Right lung (tissue), 5 donors: ENCODE data around the gene REXO5. TPM values are rescaled to one million over a fixed set of nuclear protein-coding genes. Genes with fewer than 3 reads are reported as not detected.
"Not testable (repeated sequence)": the region's sequence is repeated elsewhere in the genome, so short reads cannot be mapped to it uniquely, and the experiment has no call there.

ENCODE experiments used
- DNase-seq, 2 donors: peaks; one replicate each; pipeline ENCODE4 v3.0.0-alpha.2; 2013
- polyA plus RNA-seq, 5 donors: library from polyadenylated mRNA; unstranded; fragments of 120-200 nt; gene quantifications; one replicate each; pipeline versions ENCODE4 v1.2.1 to v1.2.3, GENCODE V29; 2013; ENCODE audit warnings: inconsistent platforms in 1 of 5, low replicate concordance in 1 of 5; ENCODE audit not compliant: insufficient read length in 5 of 5, insufficient read depth in 1 of 5

Gene REXO5
- polyA plus RNA-seq, 5 donors = 8.1 to 14.3 (median 11.5) TPM

DNA sequence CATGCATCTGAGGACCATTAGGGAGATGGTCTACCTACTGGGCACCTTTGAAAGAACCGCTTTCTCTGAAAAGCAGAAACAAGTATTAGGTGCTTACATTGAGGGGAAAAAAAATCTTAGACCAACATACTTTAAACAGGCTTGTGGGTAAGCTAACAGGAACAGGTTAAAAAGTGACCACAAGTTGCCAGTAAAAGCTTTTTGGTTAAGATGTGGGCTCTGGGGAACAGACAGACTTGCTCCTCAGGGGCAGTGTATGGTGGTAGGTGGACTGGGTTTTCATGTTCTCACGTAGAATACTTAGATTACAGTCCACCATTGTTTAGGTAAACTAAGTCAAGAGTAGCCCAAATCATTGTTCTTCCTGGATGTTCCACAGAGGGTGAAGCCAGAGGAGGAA is 41.2 kb downstream of the REXO5 start:
- no peak for DNase-seq

DNA sequence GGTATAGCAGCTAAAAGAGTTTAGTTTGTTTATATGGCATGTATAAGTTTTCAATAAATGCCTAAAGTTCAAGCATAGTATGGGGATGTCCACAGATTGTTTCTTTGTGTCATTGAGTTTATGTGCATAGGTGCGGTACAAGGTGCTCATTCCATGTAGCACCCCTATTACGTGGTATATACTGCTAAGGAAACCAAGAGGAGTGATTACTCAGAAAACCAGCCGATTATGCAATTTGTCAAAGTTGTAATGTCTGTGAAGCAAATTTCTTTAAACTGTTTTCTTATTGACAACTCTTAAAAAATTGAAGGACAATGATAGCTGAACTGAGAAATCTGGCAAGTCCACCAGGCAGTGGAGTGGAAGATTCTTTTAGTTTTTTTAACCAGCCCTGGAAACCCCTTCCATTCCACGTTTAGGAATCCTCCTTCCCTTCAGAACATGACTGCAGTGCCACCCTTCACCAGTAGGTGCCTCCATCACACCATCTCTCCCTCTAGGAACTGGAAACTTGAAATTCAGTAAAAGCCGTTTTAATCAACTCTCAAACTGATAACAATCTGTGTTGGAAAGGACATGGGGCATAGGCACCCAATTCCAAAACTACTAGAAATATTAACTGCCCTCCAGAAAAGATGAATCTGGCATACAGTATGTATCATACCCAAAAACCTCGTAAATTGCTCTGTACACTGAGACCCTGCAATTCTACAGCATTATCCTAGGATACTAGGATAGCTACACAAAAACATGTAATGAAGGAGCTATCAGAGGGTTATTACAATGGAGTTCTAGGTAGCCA is 43.5 kb downstream of the REXO5 start:
- DNase-seq = peak in 1 of 2 donors; percentile 64

DNA sequence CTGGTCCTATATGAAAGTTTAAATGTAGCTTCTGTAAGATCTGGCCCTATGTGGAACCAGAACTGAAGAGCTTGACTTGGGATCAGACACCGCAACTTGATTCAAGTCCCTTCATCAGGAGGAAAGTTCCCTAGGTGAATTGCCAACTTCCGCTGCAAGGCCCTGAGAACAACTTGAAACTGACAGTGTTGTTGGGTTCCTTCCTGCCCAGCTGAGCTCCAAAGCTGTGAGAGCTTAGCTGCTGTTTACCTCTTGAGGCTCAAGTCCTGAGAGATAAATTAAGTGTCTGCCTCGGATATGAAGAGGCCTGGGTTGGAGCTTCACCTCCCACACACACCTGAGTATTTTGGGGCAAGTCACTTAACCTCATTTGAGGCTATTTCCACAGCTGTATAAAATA is 44.7 kb downstream of the REXO5 start:
- no peak for DNase-seq

DNA sequence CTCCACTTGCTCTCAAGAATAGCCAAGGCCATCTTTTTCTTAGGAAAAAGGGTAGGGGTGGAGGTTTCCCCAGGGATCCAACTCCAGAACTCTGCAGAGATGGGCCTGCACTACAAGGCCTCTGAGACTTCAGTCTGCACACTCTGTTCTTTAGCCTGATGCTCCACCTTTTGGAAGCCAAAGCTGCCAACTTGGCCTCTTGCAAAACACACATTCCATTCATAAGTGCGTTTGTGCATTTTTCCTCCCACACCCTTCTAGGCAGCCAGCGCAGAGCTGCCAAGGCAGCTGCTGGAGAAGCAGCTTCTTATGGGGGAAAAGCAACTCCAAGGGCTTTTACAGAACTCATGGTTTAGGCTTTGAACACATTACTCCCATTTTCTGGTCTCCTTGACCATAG is 45.3 kb downstream of the REXO5 start:
- peak; percentile 72 for DNase-seq

DNA sequence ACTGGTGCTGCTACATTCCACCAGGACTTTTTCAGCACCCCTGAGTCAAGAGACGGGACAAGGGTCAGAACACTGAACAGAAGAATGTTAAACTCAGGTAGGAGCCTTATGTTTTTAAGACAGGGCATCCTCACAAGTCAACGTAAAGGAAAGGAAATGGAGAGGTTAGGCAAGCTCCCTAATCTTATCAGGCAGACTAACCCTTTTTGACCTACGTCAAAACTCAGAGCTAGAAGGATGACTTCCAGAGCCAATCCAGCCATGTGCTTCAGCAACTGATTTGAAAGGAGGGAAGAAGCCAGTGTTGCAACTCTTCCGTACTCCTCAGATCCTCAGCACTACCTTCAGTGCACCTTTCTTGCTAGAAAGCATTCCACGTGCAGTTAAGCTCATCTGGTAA is 46.8 kb downstream of the REXO5 start:
- no peak for DNase-seq

DNA sequence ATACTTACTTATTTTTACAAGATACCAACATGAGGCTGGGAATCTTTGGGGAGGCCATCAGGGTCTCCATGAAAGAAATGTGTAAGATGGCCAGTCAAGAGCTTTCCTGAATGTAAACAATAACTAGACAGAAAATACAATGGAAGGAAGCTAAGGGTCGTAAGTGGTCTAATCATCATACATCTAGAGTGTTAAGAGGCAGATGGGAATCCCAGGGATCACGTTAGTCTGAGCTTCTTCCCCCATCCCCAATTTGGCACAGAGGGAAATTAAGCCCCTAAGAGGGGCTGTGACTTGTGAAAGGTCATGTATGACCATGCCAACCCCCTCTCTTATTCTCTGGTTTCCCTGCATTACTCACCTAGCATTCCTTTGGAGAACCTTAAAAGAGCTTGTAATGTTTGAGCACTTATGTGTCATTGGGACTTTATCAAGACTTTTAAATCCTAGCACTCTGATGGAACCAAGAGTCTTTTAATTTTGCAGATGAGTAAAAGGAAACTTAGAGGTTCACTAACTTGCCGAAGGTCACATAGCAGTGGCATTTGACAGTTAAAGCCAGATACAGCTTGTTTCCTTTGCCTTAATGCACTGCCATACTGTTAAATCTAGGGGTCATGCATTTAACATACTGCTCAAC is 47.8 kb downstream of the REXO5 start:
- DNase-seq = no peak

DNA sequence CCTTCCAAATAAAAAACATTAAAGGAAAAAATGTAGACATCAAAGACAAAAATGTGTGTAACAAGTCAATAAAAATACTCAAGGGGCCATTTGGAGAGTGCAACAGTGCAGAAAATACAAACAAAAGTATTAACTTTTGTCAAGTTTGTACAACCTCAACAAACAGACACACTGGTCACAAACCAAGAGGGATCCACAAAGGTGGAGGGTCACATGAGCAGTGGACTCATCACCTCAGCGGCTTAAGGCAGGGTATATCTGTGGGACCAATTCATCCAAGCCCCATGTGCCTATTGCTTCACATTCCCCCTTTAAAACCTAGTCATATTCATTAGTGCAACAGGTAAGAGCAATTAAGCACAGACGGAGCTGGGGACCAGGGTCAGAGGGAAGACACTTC is 48.6 kb downstream of the REXO5 start:
- DNase-seq = no peak

DNA sequence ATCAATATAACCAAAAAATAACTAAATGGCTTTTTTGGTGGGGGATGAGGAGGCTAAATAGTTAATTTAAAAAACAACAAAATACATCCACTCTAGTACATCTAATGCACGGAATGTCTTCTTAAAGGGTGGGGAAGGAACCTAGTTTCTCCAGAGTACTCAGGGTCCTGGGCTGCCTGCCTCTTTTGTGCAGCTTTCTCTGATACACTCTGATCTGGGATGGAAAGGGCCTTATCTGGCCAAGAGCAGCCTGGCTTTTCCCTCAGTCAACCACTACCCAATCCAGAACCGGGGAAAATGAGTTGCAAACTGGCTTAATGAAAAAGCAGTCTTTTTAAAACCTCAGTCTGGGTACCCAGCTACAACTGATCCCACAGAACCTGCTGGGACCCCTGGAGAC is 51.0 kb downstream of the REXO5 start:
- DNase-seq = no peak

DNA sequence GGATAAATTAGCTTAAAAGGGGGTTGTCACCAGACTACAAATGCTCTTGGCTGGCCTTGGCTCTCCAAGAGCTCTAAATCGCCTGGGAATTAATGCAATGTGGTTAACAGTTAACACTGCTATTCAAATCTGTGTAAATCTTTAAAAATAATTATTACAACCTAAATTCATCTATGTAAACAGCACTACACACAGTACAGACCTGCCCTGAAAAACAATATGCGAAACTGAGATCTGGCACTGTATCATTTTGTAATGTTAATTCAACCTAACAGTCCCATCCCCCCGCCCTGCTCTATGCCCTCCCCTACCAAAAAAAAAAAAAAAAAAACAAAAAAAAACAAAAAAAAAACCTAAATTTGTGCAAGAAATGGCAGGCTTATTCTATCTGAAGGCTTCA is 52.9 kb downstream of the REXO5 start:
- DNase-seq = no peak

DNA sequence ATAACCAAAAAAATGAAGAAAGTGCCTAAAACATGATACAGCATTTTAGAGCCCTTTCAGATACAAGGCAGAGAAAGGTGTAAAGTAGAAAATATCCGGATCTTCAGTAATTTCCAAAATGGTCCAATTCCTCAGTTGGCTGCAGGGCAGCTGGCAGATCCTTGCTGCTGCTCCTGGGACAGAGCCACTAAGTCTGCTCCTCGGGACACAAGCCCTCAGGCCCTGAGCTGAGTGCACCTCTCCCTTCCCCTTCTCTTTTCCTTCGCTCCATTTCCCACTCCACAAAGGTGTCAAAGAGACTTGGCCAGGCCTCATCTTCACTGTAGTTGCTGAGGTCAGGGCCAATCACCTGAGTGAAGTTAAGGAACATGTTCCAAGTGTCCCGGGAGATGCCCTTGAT is 53.4 kb downstream of the REXO5 start:
- DNase-seq = no peak

DNA sequence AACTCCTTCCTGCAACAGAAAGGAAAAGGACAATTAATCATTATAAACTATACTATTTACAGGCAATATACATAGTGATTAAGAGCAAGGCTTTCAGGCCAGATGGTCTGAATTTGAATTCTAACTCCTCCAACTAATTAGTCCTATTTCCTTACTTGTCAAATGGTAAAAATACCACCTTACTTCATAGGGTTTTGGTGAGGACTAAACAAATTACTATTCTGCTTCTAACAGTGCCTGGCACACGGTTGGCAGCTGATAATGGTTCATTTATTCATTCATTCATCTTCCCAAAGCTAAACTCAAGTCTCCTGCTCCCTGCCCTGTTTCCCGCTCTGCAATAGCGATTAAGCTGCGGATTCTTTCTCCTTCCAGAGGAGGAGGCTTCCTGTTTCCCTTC is 54.0 kb downstream of the REXO5 start:
- no peak for DNase-seq

DNA sequence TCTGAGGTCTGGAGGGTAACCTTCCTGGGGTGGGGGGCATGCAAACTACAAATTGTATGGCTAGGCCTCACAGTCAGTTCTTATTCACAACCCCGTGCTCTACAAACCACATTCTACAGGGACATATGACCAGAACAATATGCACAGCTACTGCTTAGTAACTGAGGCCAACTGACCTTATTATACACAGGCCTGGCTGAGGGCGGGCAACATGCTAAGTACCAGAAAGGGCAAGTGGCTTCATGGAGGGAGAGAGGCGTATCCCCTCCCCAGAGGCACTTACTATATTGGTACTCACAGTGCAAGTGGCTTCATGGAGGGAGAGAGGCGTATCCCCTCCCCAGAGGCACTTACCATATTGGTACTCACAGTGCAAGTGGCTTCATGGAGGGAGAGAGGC is 54.7 kb downstream of the REXO5 start:
- DNase-seq = not testable (repeated sequence)

DNA sequence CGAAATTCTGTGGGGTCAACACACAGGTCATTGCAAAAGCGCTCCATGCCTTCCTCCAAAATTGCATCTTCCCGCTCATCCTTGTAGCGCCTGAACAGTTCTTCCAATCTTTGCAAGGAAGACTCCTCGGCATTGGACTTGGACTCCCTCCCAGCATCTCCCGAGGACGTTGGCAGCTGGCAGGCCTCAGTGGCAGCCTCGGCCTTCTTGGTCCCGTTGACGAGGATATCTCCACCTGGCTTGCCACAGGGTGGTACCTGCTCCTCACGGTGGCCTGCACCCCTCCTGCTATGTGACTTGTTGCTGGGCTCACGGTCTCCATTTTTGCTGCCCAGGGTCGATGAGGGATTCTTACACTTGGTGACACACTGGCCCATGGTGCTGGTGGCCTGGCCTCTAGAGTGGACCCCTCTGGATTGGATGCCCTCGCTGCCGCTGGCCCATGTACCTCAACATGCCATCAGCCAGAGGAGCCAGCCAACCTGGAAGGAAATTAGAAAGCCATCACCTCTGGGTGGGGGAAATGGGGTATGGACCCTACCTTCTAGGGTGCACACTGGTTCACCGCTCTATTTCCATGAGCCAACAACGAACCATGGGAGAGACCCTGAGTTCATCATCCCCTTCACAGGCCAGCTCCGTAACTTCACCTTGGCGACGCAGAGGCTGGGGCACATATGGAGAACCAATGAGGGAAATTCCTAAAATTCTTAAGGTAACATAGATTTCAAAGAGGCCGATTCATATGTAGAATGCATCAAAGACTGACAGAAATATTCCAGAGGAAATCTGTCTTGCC is 56.0 kb downstream of the REXO5 start:
- DNase-seq = no peak

DNA sequence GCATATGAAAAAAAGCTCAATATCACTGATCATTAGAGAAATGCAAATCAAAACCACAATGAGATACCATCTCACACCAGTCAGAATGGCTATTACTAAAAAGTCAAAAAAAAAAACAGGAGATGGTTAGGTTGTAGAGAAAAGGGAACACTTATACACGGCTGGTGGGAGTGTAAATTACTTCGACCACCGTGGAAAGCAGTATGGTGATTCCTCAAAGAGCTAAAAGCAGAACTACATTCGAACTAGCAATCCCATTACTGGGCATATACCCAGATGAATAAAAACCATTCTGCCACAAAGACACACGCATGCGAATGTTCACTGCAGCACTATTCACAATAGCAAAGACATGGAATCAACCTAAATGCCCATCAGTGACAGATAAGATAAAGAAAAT is 58.0 kb downstream of the REXO5 start:
- DNase-seq = not testable (repeated sequence)

DNA sequence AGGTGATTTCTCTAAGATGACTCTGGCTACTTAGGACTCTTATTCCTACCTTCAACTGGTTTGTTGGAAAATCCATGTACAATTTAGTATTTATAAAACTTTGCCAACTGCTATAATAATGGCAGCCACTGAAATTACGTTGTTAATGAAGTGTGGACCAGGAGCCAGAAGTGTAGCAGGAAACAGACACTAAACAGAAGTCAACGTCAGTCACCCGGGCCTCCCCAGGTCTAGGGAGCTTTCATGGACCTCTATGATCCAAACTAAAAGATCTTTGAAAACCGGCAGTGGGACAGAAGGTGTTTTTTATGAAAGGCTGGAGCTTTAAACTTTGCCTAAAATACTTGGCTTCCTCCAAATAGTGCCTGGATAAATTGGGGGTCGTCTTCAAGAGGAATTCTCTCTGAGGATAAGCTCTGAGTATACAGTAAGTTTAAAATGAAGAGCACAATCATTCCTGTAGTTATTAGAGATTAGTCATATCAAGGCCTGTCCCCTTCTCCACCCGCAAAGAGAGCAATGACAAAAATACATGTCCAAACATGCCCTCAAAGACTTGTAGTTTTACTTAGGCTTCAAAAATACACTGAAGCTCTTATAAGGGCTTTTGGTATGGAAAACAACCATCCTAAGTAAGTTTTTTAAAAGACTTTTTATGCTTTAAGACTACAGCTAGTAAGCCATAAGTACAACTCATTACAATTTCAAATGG is 59.2 kb downstream of the REXO5 start:
- no peak for DNase-seq

DNA sequence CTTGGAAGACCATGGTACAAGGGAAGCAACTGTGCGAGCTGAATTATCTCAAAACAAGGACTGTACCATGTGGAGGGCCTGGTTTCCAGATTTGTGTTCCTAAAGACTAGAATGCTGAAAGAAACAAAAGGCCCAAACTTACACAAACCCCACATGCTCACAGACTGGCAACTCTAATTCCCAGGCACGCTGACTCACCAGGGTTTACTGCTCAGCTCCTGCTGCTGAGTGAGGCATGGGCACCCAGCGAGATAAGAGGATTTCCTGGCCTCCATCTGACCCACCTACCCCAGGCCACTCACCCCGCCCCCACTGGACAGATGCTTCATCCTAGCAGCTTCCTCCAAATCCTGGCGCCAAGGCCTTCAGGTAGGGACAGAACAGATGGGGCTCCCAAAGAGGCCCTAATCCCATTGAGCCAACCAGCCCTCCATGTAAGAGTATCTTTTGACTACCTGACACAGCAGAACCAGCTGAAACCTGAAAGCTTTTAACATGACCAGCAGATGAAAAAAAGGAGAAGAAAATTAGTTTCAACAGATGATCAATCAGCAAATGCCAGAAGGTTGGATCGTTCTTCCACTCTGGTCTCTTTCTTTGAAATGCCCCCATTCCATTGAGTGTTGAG is 59.9 kb downstream of the REXO5 start:
- DNase-seq = no peak

DNA sequence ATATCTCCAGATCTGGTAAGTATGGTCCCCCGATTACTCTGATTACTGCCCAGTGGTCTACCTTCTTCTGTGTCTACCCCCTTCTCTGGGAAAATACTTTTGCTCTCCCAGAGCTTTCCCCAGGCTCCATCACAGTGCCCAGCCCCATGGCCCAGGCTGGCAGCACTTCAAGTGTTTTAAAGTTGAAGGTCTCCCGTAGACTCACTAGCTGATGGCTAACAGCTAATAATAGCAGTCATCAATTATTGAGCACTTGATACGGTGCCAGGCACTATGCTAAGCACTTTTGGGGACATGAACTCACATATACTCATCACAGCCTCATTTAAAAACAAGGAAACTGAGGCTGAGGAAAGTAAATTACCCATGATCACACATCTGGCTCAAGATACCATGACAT is 60.5 kb downstream of the REXO5 start:
- no peak for DNase-seq

DNA sequence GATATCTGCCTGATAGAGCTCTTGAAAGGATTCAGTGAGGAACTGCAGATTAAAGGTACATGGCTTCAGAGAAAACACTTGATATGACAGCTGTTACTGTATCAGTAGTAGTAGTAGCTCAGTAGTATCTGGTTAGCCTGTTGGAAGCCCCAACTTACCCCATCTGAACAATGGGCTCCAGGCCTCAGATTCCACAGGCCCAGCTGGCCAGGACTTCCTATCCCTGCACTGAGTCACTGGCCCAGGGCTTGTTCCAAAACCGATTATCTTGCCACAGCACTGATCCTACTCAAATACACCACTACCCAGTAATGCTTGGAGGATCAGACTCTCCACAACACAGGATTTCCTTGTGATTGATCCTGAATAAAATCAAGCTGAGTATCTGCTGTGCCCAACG is 61.3 kb downstream of the REXO5 start:
- DNase-seq = no peak

DNA sequence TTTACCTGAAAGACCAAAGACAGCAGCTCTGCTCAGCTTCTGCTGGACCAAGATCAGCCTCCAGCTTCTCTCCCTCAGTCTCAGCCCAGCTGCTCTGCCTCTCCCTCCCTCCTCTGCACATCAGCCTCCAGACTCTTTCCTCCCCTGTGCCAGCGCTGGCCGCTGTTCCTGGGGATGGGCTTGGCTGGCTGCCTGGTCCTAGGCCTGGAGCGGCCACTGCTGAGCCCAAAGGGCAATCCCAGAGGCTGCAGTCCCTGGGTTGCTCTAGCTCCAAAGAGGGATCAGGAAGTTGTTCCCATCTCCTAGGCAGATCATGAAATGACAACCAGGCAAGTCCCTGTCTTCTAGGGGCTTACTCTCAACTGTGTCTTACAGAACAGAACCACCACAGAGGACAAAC is 62.6 kb downstream of the REXO5 start:
- peak; percentile 70 to 81 for DNase-seq

DNA sequence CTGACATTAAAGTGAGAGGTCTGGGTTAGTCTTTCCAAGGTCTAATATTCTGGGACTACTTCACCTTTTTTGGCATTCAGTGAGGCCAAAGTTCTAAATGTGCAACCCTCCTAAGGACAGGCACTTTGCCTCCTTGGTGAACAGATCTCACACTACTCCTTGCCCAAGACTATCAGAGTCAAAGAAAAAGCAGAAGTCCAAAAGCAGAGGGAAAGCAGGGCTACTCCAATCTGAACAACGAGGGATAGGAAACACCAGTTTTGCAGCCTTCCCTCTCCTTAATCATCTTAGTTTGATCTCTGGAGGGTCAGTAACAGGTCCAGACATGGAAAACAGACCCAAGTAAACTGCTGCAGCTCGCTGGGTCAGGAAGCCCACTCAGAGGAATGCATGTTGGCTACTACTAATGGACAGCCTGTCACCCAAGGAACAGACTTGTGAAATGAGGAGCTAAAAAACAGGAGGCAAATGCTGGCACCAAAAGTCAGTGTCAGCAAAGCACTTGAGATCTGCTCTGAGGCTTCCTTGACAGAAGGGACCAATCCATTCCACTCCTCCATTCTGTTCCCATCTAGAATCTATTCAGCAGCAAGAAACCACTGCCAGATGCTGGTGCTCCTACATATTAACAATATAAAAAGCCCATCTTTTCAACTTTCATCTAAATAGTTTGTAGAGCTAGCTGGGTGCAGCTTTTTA is 63.9 kb downstream of the REXO5 start:
- DNase-seq = peak in 1 of 2 donors; percentile 36

DNA sequence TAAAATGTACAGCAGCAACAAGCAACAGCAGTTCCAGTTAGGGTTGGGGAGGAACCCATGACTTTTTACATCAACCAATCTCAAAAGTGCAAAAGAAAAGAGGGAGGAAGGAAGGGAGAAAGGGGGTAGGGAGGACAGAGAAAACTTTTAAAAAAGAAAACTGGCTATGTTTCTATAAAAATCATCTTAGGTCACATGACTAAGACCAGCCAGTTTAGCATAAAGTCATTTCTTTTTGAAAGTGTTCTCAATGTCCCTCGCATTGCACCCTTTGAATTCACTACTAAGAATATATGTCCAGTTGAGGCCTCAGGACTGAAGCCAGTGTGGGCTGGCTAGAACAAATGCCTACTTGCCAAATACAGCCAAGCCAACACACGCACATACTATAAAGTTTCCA is 64.9 kb downstream of the REXO5 start:
- DNase-seq = no peak
